ENCODE data around the gene WDR1. TPM values are rescaled to one million over a fixed set of nuclear protein-coding genes. Genes with fewer than 3 reads are reported as not detected.

WDR1 gene, protein sequence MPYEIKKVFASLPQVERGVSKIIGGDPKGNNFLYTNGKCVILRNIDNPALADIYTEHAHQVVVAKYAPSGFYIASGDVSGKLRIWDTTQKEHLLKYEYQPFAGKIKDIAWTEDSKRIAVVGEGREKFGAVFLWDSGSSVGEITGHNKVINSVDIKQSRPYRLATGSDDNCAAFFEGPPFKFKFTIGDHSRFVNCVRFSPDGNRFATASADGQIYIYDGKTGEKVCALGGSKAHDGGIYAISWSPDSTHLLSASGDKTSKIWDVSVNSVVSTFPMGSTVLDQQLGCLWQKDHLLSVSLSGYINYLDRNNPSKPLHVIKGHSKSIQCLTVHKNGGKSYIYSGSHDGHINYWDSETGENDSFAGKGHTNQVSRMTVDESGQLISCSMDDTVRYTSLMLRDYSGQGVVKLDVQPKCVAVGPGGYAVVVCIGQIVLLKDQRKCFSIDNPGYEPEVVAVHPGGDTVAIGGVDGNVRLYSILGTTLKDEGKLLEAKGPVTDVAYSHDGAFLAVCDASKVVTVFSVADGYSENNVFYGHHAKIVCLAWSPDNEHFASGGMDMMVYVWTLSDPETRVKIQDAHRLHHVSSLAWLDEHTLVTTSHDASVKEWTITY
- total RNA-seq, result 100 to 1,000 TPM; 222 to 345 TPM
- polyA plus RNA-seq (2013, experiment 1 of 2), result 127 TPM
- polyA plus RNA-seq (2013, experiment 2 of 2), result 106 TPM
- long read RNA-seq, experiment 1, transcript WDR1-203 (15 exons, 3,142 nt), result major isoform, 35 of 76 reads
- long read RNA-seq, experiment 1, transcript WDR1-204 (15 exons, 3,054 nt), result minor isoform, 5 of 76 reads
- long read RNA-seq, experiment 1, partial matches to known transcripts, result 24 of 76 reads
- long read RNA-seq, experiment 1, other reads (novel, unspliced or antisense), result 11 of 76 reads
- long read RNA-seq, experiment 2, transcript WDR1-203 (15 exons, 3,142 nt), result major isoform, 328 of 393 reads
- long read RNA-seq, experiment 2, transcript WDR1-202 (12 exons, 2,722 nt), result minor isoform, 15 of 393 reads
- long read RNA-seq, experiment 2, partial matches to known transcripts, result 42 of 393 reads
- long read RNA-seq, experiment 2, other reads (novel, unspliced or antisense), result 8 of 393 reads
- long read RNA-seq, experiment 3, transcript WDR1-203 (15 exons, 3,142 nt), result major isoform, 1,813 of 1,902 reads
- long read RNA-seq, experiment 3, transcript WDR1-202 (12 exons, 2,722 nt), result minor isoform, 28 of 1,902 reads
- long read RNA-seq, experiment 3, partial matches to known transcripts, result 38 of 1,902 reads
- long read RNA-seq, experiment 3, other reads (novel, unspliced or antisense), result 20 of 1,902 reads
- long read RNA-seq, experiment 4, transcript WDR1-203 (15 exons, 3,142 nt), result major isoform, 46 of 98 reads
- long read RNA-seq, experiment 4, partial matches to known transcripts, result 49 of 98 reads
- long read RNA-seq, experiment 4, other reads (novel, unspliced or antisense), result 1 of 98 reads

DNA sequence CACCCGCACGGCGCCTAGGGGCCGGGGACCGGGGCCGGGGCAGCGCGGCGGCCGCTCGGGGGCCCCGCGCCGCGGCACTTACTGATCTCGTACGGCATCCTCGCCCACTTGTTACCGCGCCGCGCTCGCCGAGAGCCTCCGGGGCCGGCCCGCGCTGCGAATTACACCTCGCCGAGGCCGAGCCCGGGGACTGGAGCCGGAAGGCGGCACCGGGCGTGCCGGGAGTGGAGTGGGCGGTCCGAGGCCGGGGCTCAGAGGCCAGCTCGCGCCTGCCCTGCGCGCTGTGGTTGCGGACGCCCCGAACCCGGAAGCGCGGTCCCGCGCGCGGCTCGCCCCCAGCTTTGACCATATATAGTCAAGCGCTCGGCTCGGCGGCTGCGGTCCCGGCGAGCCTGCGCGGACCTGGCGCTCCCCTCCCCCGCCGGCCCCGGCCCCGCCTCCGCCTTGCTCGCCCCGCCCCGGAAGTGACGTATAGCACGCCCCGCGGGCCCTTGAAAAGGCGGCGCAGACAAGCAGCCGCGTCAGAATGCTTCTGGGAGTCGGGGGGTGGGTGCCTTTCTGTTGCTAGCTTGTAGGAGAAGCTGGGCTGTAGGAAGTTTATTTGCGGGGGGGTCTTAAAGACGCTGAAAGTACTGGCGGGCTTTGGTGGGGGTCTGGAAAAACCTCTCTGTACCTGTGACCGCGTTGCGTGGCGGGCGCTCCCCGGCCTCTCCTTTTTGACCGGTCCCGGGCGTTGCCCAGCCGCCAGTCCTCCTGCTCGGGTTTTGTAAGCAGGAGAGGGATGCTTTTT is at the start of gene WDR1:
WDR1 (minus strand) TSS at position 231 of the 790 bp plus-strand sequence; CDS start at position 98, 133 bp downstream.
- Mint-ChIP-seq H3K27me3 (ENCODE audit: insufficient read depth) (no peaks in the 10 kb centered on the region), H3K4me1 (peaks cover 78% of the 10 kb centered on the region), H3K9me3 (no peaks in the 10 kb centered on the region), H3K36me3 (ENCODE audit: low read depth) (peaks cover 37% of the 10 kb centered on the region), H3K27ac (peak within 1 kb of the TSS; percentile 99), H3K4me3 (peak within 1 kb of the TSS; percentile 92)
- no peaks in the 10 kb centered on the region for H3K9me3 ChIP-seq (ENCODE audit: control insufficient read depth, low read length)
- peak; percentile 98 for DNase-seq
- peak within 1 kb of the TSS; percentile 96 for H3K9ac ChIP-seq (ENCODE audit: extremely low read depth, low read length, poor library complexity, severe bottlenecking)
- peak within 1 kb of the TSS; percentile 88 for H3K4me3 ChIP-seq (ENCODE audit: low read length)
- no peaks in the 10 kb centered on the region for H3K27me3 ChIP-seq (ENCODE audit: control insufficient read depth, insufficient read depth, low read length, poor library complexity, severe bottlenecking)
- WGBS, 2 experiments (ENCODE audit: insufficient coverage in 1 of 2, insufficient read length in 1 of 2), result 0% methylated on average over 11 to 97 of the region's 97 CpGs
- TF ChIP-seq, protein P1, sequence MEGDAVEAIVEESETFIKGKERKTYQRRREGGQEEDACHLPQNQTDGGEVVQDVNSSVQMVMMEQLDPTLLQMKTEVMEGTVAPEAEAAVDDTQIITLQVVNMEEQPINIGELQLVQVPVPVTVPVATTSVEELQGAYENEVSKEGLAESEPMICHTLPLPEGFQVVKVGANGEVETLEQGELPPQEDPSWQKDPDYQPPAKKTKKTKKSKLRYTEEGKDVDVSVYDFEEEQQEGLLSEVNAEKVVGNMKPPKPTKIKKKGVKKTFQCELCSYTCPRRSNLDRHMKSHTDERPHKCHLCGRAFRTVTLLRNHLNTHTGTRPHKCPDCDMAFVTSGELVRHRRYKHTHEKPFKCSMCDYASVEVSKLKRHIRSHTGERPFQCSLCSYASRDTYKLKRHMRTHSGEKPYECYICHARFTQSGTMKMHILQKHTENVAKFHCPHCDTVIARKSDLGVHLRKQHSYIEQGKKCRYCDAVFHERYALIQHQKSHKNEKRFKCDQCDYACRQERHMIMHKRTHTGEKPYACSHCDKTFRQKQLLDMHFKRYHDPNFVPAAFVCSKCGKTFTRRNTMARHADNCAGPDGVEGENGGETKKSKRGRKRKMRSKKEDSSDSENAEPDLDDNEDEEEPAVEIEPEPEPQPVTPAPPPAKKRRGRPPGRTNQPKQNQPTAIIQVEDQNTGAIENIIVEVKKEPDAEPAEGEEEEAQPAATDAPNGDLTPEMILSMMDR (conservative IDR thresholded peaks at IDR 0.05), result no peak
- peaks cover 31% of the 10 kb centered on the region for H3K4me1 ChIP-seq (ENCODE audit: control insufficient read depth, insufficient read depth, low read length)
- peak within 1 kb of the TSS; percentile 83 for H3K27ac ChIP-seq (ENCODE audit: low read depth, low read length)
- H3K36me3 ChIP-seq (ENCODE audit: control insufficient read depth, insufficient read depth, low read length), result peaks cover 41% of the 10 kb centered on the region

DNA sequence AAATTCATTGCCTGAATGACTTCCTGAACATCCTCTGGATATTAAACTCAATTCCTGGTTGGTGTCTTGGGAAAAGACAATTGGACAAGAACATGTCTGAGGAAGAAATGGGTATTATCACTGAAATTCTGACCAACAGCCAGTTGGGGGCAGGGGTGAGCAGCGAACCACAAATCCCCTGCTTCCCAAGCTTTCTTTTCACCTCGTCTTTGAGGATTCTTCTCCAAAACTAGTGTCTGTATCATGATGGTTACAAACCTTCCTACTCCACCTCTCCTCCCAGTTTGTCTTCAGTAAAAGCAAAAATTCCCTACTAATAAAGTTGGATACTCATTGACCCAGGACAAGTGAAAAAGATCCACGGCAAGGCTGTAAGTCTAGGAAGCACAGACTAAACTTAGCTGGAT is 48.3 kb upstream of the WDR1 start:
- H3K36me3 ChIP-seq (ENCODE audit: control insufficient read depth, insufficient read depth, low read length), result no peaks in the 10 kb centered on the region
- no peaks in the 10 kb centered on the region for H3K27me3 ChIP-seq (ENCODE audit: control insufficient read depth, insufficient read depth, low read length, poor library complexity, severe bottlenecking)
- Mint-ChIP-seq H3K9me3 (no peaks in the 10 kb centered on the region), H3K36me3 (ENCODE audit: low read depth) (no peaks in the 10 kb centered on the region), H3K4me3 (no peak overlapping the region), H3K4me1 (peaks cover 8% of the 10 kb centered on the region), H3K27ac (no peak overlapping the region), H3K27me3 (ENCODE audit: insufficient read depth) (no peaks in the 10 kb centered on the region)
- no peak overlapping the region for H3K9ac ChIP-seq (ENCODE audit: extremely low read depth, low read length, poor library complexity, severe bottlenecking)
- TF ChIP-seq, protein P1 (conservative IDR thresholded peaks at IDR 0.05), result peak; percentile 87
- DNase-seq, result peak; percentile 83
- no peak overlapping the region for H3K4me3 ChIP-seq (ENCODE audit: low read length)
- 37 to 60% methylated on average over 2 to 3 of the region's 3 CpGs for WGBS, 2 experiments (ENCODE audit: insufficient coverage in 1 of 2, insufficient read length in 1 of 2)
- H3K9me3 ChIP-seq (ENCODE audit: control insufficient read depth, low read length), result no peaks in the 10 kb centered on the region
- H3K27ac ChIP-seq (ENCODE audit: low read depth, low read length), result no peak overlapping the region
- H3K4me1 ChIP-seq (ENCODE audit: control insufficient read depth, insufficient read depth, low read length), result no peaks in the 10 kb centered on the region
